DMS53 treated with DMSO at 0.1 percent for 48 hours (cell line): ENCODE data around the gene PRDM16.

ENCODE experiments used
- DNase-seq: peaks from one replicate; lab custom pipeline; 2025; ENCODE audit not compliant: unreplicated experiment; lab: John Stamatoyannopoulos, UW

PRDM16 gene

DNA sequence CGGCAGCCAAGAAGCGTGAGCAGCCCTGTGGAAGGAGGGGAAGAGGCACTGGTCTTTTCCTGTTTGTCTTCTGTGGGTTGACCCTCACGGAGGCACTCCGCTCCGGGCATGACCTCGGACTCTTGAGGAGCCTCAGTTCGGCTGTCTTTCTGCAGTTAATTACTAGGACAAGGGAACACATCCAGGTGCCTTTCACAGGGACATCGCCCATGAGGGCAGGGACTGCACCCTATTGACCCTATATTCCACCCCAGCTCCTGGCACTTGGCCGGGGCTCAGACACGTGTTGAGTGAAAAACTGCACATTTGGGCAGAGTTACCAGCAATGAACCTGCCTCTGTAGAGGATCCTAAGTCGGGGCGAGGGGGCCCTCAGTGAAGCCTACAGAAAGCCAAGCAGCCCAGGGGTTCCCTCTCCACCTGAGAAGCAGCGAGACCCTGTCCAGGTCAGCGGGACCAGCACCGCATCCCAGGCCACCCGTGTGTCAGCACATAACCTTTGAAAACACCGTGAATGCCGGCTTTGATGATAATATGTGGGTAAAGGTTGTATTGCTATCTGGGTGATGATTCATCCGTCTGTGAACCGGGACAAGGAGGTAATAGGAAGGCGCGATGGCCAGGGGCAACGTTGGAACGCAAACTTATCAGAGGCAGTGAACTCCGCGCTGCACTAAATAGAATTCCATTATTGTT lies 224.0 kb downstream of the PRDM16 start:
- no peak for DNase-seq

DNA sequence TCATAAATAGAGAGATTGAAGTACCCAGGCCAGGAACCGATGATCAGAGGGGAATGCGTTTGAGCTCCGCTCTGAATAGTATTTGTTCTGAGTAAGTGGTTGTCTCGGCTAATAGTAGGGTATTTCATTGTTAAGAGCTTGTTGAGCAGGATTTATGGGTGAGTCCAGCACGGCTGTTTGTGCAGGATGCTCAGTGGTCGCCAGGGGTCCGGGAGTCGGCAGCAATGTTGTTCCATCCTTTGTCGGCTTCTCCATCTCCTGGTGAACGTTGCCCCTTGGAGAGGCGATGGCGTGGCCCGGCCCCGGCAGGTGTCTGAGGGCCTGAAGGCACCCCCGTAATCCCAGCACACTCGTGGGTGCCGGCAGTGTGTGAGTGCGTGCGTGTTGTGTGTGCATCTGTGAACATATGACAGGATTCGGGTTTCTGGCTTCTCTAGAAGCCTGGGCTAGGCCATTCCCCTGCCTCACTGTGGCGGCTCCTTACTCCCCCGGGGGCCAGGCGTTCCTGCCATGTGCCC lies 224.6 kb downstream of the PRDM16 start:
- DNase-seq: no peak

DNA sequence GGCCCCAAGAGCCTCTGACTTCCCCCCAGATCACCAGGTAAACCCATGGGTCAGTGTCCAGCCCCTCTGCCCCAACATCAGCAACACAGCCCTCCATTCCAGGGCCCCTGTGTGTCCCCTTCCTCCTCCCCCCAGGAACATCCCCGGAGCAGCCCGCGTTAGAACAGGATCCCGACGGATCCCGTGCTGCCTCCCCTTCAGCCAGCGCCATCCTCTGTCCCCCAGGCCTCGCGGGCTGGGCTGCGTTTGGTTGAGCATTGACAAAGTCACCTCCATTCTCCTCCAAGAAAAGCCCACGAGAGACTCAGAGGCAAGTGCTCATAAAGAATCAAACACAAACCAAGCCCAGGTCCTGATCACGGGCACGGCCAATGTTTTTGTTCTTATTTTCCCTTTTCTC lies 225.4 kb downstream of the PRDM16 start:
- no peak for DNase-seq

DNA sequence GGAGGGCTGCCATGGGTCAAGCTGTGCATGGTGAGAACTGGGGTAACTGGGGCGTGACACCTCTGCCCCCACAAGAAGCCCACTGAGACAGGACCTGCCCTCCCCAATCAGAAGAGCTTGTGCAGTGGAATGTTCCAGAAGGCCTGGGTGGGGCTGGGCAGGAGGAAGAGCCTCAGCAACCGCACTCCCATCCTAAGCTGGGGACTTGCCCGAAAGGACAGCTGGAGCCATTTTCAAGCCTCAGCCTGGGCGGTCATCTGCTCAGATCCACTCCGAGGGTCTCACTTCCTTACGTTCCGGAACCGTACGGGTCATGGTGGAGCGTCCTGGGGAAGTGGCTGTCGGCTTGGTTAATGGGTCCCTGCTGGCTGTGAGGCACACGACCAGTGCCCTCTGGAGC lies 226.8 kb downstream of the PRDM16 start:
- no peak for DNase-seq

DNA sequence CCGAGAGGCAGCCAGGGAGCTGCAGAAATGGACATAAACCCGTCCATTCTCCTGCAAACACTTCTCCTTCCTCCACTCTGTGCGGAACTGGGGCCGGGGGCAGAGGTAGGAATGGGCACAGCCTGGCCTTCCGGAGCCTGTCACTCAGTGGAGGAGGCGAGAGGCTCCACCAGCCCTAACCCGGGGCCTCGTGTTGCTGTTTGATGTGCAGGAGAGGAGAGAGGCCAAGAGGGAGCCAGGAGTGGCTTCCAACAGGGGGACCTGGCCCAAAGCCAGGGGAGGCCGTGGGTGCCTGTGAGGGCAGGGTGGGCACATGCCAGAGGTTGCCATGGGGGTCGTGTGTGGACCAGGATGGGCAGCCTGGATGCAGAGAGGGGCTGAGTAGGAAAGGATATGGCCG lies 227.3 kb downstream of the PRDM16 start:
- no peak for DNase-seq

DNA sequence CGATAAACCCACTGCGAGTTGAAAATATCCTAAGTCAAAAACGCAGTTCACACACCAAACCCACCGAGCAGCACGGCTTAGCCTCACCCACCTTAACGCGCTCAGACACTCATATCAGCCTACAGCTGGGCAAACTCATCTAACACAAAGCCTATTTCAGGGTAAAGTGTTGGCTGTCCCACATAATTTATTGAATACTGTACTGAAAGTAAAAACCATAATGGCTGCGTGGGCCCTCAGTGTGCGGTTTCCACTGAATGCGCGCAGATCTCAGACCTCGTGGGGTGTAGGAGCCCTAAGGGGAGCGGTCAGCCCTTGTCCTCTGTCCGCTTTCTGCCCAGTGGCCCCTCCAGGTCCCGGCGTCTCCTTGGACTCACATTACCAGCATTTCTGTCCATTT lies 227.8 kb downstream of the PRDM16 start:
- DNase-seq: no peak

DNA sequence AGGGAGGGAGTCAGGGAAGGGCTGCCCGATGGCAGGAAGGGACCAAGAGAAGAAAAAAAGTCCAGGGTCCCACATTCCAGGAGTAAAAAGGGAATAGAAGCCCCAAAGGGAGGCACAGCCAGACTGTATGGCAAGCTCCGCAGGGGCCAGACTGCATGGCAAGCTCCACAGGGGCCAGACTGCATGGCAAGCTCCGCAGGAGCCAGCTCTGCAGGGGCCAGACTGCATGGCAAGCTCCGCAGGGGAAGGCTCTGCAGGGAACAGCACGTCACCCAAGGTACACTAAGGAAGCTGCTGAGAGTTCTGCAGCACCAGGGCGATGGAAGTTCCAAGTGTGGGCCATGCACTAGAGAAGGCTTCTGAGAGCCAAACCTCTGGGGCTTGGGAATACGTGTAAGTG lies 228.8 kb downstream of the PRDM16 start:
- no peak for DNase-seq

DNA sequence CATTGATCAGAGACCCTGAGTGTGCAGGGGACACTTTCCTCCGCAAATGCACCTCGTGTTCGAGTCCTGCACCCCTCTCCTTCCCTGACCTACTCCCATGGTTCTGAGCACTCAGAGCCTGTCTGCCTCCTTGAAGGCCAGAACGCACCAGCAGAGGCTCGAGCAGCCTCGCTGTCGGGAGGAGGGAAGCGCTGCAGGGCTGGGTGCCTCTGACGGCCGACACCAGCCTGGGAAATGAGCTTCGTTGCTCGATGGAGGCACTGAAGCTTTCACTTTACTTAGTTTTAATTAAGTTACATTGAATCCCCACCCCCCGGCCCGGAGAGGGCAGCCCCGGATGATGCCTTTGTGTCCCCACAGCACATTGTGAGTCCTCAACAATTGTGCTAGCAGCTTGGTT lies 229.2 kb downstream of the PRDM16 start:
- DNase-seq: no peak

DNA sequence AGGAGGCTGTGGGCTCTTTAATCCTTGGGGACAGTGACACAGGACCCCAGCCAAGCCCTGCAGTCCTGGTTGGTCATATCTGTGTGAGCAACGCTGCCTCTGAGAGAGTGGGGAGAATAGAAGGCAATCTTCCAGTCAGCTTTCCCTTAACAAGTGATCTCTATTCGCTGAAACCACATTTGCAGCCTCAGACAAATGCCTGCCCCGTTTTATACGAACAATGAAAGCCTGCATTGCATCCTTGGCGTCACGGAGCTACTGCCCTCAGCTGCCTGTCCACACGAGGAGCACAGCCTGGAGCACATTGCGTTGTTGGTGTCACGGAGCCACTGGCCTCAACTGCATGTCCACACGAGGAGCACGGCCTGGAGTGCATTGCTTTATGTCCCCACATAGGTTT lies 235.2 kb downstream of the PRDM16 start:
- no peak for DNase-seq

DNA sequence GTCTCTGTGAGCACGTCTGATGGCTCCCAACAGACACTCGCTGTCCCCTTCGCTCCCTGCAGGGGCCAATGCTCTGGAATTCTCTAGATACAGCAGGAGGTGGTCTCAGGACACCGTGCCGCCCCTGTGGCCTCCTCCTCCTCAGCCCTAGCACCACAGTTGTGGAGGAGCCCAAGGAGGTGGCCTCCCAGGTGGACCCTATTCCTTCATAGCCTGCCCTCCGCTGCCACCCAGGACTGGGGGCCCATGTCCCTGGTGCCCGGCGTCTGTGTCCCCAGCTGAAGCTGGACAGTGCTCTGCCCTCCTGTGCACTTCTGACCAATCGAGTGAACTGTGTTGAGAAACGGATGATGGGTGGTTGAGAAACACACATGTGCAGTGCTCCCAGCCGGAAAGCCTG lies 235.7 kb downstream of the PRDM16 start:
- DNase-seq: no peak

DNA sequence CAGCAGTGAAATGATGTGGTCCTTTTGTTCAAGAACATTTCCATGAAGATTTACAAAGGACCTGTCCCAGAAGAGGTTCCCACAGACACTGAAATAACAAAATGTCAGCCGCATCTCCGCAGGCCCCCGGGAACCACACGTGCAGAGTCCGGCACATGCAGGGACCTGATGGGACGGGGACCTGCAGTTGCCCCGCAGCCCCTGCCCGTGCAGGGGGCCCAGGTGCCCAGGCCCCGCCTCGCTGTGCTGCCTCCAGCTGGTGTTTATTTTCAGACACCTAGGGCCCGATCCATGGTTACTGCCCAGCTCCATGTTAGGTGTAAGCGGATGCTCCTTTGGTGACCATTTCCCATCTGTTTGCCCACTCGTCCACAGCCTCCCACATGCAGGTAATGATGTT lies 236.2 kb downstream of the PRDM16 start:
- no peak for DNase-seq

DNA sequence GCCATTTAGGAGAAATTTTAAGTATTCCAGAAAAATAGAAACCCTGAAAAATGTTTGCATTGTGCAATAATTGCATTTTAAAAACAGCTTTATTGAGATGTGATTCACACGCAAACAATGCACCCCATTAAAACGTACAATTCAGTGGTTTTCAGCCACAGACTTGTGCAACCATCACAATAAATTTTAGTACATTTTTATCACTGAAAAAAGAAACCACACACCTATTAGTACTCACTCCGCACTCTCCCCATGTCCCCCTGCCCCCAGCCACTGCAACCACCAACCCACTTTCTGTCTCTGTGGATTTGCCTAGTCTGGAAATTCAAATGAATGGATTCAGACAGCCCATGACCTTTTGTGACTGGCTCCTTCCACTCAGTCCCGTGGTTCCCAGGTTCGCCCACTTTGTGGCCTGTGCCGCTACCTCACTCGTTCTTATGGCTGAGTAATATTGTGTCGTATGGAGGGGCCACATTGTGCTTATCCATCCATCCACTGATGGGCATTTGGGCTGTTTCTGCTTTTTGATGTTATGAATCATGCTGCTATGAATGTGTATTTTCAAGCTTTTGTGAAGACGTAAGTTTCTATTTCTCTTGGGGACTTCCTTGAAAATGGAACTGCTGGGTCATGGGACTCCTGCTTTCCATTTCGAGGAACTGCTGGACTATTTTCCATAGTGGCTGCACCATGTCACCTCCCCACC lies 237.7 kb downstream of the PRDM16 start:
- no peak for DNase-seq

DNA sequence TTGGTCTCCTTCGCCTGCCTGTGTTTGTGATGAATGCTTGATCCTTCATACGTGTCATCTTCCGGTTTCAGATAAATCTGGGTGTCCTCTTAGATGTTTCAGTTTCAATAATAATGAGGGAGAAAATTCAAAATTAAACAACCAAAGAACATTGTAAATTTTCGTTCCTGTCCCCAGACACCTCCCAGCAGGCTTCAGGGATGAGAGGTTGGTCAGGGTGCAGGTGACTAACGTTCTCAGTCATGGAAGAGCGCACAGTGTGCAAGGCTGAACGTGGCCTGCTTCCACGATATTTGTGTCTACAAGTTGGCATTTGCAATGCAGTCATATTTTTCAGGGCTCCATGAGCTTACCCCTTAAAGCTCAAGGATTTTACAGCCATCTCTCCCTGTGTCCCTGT lies 238.4 kb downstream of the PRDM16 start:
- no peak for DNase-seq

DNA sequence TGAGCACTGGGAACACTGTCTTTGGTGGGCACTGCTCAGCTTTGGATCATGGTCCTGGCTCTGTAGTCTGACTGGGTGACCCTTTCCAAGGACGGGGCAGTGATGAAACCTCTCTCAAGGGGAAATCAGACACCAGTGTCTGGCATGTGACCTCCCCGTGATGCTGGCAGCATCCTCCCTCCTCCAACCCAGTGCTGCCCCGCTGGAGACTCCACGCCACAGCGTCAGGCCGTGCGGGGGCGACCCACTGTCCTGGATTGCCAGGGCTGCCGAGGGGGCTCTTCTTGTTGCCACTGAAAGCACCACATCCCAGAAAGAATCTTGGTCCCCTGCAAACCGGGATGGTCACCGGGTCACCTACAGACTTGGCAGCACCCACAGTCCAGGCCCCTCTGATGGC lies 239.1 kb downstream of the PRDM16 start:
- DNase-seq: no peak

DNA sequence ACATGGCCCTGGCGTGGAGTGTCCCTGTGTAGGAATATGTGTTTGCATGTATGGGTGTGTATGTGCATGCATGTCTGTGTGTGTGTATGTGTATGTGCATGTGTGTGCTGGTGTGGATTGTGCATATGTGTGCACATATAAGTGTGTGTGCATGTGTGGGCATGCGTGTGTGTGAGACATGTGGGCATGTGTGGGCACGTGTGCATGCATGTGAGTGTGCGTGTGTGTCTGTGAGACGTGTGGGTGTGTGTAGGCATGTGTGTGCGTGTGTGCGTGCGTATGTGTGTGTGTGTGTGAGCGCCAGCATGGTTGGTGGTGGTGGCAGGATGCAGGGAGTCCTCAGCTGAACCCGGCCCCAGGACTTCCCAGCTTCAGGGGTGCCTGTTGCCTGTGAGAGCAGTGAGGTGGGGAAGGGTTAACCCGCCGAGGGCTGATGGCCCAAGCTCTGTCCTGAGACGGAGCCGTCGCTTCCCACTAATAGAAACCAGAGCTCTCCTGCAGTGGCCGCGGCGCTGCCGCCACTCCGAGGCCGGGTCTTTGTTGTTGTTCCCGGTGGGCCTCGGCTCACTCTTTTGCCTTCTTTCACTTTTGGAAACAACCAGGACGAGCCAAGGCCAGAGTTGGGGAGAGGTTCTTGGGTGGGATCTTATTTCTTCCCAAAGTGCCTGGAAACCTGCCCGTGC lies 241.9 kb downstream of the PRDM16 start:
- no peak for DNase-seq

DNA sequence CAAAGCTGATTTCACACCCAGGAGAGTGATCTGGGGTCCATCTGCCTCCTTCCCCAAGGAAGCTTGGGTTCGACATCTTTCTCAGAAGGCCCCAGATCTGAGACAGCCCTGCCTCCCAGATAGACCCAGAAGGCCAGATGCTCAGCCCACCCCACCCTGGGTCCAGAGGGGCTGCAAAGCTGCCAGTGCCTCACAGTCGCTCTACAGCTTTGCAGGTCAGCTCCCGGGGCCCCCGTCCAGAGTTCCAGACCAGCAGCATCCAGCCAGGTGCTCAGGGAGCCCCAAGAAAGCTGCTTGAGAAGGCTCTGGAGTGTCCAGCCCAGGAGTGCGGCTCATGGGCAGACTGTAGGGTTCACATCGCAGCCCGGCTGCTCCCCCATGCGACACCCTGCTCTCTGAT lies 242.7 kb downstream of the PRDM16 start:
- DNase-seq: no peak

DNA sequence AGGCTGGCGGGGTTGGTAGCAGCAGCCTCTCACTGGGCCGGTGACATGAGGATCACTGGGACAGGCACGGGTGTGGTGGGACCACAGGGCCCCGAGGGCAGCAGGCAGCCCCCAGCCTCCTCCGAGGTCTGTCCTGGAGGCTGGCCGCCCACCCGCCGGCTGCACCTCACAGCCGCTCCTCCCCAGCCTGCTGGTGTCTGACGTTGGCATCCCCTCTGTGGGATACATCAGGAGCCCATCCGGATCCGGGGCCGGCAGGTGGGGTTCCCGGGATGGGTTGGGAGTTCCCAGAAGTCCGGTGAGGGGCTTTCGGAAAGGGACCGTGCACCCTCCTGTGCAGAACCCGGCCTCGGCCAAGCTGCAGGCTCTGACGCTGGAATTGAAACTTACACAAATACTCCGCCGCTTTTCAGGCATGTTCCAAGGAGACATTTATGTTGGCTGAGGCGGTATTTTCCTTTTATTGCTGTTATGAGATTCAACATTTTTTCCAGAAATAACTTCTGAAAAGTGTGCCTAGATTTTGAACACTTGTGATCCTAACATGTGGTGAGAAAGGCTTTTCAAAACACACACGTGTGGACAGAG lies 243.4 kb downstream of the PRDM16 start:
- no peak for DNase-seq

DNA sequence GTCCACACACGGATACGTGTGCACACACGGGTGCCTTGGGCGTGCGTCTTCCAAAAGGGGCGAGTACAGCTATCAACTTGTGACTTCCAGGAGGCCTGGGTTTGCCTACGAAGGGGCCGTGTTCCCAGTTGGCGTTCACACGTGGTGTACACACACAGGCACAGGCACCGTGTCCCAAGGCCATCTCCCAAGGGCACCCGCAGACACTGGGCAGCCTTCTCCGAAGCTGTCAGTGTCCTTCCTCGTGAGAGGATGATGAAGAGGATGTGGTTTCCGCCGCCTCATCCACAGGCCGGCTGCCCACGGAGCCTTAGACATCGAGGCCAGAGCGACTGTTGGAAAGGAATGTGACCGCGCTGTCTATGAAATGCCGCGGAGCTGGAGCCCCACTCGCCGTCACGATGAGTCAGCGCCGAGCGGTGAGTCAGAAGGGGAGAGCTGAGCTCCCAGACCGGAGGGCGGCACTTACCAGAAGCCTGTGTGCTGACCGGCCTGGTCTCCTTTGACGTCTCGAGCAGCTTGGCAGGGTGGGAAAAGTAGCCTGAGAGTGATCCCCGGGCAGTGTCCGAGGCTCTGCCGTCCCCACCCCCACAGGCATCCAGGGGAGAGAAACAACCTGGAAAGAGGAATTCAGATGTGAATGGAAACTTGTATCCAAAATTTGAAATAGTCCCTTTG lies 244.0 kb downstream of the PRDM16 start:
- no peak for DNase-seq

DNA sequence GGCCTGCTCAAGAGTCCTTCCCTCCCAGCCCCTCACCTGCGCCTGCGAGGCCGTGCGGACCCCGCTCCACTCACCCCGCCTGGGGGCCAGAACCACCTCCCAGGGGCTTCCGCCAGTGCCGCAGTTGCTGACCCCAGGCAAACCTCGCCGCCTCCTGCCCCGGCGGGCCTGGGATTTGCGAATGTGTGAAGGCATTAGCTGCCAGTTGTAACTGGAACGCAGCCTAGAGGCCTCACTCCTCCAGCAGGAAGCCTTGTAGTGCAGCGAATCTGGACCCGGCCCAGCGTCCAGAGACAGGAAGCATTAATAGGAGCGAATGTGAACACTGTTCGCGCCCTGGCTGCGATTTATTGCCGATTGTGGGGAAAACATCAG lies 244.6 kb downstream of the PRDM16 start:
- no peak for DNase-seq

DNA sequence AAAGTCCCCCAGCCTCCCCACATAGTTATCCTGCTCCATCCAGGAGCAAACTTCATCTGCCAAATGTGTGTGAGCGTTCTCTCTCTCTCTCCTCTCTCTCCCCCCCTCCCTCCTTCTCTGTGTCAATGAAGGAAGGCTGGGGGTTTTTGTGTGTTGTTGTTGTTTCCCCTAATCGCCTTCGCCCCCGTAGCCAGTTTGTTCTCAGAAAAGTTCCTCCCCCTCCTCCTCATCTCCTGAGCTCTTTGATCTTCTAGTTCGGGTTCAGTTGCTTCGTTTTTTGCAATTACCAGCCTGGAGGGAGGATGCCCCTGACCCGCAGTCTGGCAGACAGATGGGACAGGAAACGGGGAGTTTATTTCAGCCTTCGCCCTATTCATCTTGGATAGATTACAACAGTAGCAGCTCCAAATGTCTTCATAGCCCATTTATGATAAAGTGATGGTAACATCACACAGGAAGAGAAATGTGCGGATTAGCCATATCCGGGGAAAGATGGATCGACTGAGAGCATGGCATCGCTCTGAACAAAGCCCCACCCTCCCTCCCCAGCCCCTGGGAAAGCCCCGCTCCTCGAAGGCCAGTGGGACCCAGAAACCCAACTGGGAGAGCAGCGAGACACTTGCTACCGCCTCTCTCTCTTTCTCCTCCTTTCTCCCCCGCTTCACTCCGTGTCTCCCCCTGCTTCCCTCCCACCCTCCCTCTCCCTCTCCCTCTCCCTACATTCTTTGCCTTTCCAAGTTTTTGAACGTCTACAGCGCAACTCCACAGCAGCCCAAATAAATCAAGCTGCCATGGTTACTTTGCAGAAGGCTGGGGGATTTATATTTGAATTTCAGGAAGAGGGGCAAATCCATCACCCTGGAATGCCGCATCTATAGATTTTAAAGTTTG lies 245.7 kb downstream of the PRDM16 start:
- no peak for DNase-seq
